GM19351 (cell line): ENCODE results near the gene TP63.

Source experiments
- ATAC-seq: cut with Tn5 transposase; IDR thresholded peaks from one replicate; pipeline ENCODE4 v1.9.1; 2021; ENCODE audit warnings: mild to moderate bottlenecking, moderate library complexity; ENCODE audit not compliant: unreplicated experiment

Gene TP63

DNA sequence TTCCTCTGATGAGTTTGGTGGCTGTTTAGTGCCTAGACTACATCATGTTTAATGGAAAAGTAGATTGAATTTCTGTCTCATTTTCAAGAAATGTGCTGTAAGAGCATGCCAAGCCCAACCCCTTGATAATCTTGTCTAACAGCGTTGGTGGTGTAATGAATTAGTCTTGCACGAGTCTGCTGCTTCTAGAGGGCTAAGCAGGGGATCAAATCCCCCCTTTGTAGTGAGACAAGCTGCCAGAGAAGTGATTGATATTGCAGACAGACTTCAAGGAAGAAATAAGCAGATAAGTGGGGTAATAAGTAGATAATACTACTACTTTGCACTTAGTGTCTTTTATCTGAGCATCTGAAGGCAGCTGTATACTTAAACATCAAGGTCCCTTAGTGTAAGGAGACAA lies 141.4 kb downstream of the TP63 start:
- ATAC-seq, result no peak

DNA sequence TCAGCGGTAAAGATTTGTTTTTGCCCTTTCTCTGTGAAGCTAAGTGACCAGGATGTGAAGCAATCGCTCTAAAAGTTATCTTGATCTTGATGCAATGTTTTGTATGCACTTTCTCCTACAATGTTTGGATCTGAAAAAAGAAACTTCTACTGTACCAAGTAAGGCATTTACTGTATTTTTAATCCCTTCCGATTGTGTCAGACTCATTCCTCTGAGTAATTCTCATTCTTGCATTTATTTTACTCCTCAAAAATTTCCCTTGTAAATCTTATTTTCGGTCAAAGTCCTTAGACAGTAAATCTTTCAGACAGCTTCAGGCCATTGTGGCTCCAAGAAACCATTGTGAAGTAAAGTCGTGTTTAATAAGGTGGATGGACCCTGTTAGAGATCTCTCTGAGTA lies 141.9 kb downstream of the TP63 start:
- ATAC-seq, result no peak

- no peak for ATAC-seq
Measured at GRCh38 chr3:189776149-189776824, 145.1 kb downstream of the TP63 start.

DNA sequence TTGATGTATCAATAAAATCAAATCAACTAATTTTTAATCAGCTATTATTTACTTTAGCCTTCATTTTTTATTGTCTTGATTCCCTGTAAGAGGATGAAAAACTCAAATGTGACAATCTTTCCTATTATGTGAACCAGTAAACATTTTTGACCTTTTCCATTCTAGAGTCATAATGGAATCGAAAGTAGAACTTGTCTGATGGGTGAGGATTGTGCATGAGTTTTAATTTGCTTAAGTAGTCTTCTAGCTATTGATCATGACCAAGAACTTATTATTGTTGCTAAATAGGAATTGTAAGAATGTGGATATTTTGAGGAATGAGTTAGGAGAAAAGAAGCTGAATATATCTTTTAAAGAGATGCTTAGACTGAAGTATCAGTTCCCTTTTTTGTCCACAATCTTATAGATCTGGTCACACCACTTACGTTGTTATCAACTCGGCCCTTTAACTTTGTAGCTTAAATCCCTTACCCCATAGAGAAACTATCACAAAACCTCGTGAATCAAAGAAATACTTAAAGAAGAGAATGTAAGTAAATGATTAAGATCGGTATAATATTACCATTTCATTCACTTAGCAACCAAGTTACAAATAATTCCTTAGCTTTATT lies 147.3 kb downstream of the TP63 start:
- ATAC-seq, result peak; percentile 82

DNA sequence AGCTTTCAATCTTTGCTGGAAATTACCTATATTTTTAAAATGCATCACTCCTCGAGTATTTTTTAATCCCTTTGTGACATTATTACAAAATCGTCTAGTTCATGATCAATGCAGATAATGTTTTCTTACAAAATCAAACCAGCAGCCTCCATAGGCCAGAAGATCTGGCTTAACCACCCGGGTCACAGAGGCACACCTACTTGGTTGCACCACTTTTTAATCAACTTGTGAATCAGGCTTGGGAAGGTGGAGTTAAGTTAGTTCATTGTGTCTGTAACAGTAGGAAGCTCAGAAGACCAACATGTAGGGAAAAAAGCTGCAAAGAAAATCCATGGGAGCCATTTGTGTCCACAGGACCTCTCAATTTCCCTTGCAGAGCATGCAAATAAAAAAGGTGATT lies 148.0 kb downstream of the TP63 start:
- ATAC-seq, result no peak

GRCh38 chr3:189780546-189781270 lies 149.5 kb downstream of the TP63 start:
- no peak for ATAC-seq

- no peak for ATAC-seq
Measured at GRCh38 chr3:189781415-189781814, 150.2 kb downstream of the TP63 start.

DNA sequence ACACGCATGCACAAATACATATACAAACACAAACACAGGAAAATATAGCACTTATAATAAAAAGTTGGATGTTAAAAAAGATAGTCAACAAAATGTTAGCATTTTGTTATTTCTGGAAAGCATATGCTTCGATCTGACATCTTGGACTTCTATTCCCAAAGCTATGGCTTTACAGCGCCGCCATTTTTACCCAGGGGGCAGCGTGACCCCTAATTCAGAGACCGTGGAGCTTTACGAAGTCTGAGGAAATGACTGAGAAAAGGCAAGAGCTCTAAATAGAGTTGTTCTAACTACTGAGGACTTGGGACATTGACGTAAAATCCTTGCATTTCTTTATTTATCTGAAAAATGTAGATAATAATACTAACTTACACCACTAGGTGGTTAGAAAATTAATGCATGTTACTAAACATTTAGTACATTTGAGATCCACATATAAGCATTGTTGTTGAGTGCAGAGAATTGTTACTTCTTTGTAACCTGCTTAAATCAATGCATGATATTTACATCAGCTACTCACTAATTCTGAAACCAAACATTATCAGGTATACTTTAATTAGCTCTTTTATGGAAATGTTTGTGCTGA lies 155.4 kb downstream of the TP63 start:
- ATAC-seq, result no peak

- ATAC-seq, result no peak
Measured at GRCh38 chr3:189787191-189787590, 156.0 kb downstream of the TP63 start.

DNA sequence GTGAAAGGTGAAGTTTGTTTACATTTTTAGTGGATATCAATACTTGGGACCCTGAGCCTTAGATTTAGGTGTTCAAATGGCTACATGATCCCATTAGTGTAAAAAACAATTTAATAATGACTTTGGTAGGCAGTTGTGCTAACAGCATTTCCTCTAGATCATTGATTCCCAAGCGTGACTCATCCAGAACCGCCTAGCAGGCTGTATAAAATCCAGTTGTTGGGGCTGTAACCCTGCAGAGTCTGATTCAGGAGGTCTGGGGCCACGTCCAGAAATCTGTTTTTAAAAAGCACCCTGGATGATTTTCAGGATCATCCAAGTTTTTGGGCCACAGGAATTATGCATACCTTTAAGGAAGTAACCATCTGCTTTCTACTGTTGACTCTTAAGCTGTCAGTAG lies 156.4 kb downstream of the TP63 start:
- no peak for ATAC-seq

- no peak for ATAC-seq
Measured at GRCh38 chr3:189789432-189789831, 158.2 kb downstream of the TP63 start.

DNA sequence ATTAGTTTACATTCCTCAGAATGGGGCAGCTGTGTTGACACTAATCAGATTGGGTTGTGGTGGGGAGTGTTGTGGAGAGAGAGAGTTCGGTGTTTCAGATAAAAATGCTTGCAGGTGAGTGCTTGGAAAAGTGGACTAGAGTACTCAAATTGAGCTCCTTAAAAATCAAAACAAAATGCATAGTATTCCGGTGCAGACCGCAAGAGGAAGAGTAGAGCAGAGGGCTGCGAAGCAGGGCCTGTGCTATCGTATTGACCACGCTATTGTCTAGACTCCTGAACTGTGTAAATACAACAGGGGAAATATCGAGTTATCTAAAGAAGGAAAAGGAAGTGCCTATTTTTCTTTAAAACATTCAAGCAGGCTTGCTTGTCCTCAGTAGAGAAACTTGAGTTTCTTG lies 159.5 kb downstream of the TP63 start:
- ATAC-seq, result no peak

DNA sequence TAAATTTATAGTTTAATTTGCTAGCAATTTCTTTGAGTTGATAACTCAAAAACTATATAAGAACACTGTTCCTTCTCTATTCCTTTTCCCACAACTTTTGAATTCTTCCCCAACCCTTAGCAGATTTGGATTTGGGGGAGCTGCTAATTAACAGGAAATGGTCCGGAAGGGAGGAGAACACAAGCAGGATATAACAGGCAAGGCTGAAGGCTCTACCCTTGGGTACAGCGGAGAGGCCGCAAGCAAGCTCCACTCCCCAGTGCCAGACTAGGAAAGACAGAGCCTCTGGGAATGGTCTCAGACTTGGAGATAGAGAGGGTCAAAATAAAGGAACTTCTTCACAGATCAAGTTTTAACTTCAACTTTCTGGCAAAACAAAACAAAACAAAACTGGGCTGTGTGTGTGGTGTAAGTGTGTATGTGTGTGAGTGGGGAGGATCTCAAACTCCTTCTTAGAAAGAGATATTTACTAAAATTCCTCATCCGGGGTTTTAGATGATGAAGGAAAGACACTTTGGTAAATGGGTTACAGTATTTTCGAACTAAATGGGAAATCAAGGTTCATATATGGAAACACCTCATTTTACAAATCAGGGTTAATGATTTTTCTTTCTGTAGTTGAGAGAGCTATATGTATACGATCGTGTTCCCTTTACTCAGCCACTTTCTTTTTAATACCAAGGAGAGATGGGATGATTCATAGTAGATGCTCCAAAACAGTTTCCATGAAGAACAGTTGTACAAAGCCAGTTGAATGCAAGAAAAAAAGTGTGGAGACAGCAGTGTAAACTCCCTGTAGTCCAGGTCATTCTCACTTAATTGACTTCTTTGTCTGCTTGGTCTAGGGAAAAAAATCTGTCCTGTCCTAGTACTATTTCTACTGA lies 161.1 kb downstream of the TP63 start:
- no peak for ATAC-seq

DNA sequence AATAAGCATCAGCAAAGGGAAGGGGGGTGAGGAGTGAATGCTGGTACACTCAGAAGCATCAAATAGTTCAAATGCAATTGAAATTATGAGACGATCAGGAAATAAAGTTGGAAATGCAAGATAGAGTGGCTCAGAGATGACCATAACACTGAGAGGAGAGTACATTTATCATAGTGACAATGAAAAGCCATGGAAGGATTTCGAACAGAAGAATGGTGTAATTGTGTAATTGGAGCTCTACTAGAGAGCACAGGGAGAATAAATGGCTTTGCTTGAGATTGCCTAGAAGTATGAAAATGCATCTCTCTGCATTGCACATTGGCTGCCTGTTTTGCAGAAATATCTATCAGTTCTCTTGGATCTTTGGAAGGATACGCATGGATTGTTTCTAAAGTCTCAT lies 163.3 kb downstream of the TP63 start:
- no peak for ATAC-seq

DNA sequence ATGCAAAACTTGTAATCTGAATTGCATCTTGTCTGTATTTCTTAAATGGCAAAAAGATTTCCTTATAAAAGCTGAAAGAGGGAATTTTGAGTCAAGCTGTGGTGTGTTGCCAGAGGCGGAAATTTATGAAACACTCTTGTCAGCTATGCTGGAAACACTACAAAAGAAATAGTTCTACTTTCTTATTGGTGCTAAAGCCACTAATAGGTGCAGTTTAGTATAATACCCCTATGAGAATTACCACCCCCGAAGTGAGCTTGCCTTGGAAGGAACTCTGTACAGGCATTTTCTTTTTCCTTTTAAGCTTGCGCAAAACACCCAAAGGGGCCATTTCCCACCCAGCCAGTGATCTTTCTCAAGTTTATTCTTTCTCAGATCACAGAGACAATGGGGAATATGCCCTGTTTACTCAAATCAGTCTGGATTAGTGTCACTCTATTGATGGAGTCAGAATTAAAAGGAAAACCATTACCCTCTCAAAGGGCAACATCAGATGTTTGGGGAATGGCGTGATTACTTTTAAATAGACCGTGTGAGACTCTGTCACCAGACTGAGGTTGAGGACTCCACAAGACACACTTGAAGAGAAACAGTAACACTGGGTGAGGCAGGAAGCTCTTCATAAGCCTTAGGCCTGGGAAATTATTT lies 166.0 kb downstream of the TP63 start:
- ATAC-seq, result no peak

GRCh38 chr3:189799366-189799765 lies 168.2 kb downstream of the TP63 start:
- ATAC-seq, result no peak

- no peak for ATAC-seq
Measured at GRCh38 chr3:189800436-189800835, 169.2 kb downstream of the TP63 start.

DNA sequence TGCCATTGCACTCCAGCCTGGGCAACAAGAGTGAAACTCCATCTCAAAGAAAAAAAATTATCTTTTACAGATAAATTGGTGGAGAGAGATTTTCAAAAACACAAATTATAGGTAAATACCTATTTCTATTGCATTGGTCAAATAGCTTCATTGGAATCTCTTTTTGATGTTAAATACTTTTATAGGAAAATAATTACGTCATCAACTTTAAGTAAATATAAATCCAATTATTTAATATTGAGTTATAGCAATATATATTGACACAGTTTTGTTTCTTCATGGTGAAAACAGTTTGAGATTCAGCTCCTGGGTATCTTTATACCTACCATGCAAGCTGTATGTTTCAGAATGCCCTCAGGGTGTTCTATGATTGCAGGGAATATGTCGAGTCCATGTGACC lies 172.1 kb downstream of the TP63 start:
- no peak for ATAC-seq

- no peak for ATAC-seq
Measured at GRCh38 chr3:189805375-189806067, 174.3 kb downstream of the TP63 start.
